ENCODE data around the gene PPM1M.

PPM1M gene

DNA sequence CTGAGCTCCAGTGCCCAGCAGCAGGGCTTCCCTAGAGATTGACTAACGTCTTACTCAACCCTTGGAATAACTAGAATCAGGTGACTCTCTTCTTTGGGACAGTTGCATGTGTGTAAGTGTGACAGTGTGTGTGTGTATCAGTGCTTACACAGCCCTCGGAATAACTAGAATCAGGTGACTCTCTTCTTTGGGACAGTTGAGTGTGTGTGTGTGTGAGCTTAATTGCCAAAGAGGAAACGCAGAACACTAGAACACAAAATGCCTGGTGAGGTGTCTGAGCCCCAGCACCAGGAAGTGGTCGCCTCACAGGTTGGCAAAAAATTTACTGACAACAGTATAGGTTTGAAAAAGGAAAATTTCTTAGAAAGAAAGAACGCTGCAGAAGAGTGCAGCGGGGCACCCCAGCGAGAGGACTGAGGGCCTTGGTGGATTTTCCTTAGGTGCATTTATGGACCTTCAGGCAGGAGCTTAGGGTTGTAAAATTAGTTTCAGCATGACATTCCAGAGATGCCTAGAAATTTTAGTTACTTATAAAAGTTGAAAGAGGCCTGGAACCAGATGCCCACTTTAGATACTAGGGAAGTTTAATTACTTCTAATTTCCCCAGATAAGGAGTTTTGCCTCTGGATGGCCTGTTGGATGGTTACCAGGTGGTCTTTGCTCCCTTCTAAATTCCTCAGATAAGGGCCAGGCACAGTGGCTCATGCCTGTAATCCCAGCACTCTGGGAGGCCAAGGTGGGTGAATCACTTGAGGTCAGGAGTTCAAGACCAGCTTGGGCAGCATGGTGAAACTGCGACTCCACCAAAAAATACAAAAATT lies 36.6 kb downstream of the PPM1M start:
- TF ChIP-seq, protein P1, sequence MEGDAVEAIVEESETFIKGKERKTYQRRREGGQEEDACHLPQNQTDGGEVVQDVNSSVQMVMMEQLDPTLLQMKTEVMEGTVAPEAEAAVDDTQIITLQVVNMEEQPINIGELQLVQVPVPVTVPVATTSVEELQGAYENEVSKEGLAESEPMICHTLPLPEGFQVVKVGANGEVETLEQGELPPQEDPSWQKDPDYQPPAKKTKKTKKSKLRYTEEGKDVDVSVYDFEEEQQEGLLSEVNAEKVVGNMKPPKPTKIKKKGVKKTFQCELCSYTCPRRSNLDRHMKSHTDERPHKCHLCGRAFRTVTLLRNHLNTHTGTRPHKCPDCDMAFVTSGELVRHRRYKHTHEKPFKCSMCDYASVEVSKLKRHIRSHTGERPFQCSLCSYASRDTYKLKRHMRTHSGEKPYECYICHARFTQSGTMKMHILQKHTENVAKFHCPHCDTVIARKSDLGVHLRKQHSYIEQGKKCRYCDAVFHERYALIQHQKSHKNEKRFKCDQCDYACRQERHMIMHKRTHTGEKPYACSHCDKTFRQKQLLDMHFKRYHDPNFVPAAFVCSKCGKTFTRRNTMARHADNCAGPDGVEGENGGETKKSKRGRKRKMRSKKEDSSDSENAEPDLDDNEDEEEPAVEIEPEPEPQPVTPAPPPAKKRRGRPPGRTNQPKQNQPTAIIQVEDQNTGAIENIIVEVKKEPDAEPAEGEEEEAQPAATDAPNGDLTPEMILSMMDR (IDR thresholded peaks at IDR 0.05), result no peak

DNA sequence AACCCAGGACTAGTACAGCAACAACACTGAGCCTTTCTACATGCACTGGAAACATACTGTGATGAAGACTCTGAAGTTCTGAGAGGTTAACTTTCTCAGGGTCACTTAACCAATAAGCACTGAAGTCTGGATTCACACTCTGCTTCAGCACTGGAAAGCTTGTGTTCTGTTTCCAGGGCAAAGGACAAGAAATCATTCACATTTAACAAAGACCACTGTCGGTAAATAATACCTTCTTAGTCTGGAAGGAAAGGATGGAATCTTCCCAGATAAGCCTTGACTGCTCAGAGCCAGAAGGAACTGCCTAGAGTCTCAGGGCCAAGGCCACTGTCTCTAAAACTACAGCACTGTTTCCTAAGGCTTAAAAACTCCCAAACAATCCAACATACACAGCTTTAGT lies 37.7 kb downstream of the PPM1M start:
- TF ChIP-seq, protein P1 (IDR thresholded peaks at IDR 0.05), result no peak

DNA sequence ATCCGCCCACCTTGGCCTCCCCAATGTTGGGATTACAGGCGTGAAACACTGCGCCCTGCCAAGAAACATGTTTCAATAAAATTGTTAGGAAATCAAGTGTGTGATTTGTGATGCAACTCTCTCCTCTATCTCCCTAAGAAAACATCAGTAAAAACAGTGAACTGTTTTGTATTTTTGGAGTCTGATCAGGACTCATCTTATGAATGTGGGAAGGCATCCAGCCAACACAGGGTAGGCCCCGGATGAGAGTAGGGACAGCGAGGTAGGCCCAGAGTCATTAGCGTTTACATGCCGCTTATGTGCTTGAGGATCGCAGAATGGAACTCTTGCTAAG lies 41.2 kb downstream of the PPM1M start:
- TF ChIP-seq, protein P1 (IDR thresholded peaks at IDR 0.05), result no peak

DNA sequence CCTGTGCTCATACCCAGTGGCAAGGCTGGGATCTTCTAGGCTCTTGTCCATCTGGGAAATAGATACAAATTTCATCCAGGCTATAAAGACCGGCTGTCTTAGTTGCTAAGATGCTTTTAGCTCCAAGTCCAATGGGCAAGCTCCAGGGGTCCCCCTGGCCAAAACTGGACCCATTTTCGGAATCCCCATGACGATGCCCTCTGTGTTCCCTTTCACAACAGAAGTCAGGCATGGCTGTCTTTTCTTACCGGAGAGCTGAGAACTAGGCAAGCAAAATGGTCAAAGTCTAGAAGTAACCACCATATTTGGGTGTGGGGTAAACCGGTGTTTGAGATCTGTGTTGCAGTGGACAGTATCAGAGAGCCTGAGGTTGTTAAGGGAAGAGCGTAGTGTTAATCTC lies 43.1 kb downstream of the PPM1M start:
- TF ChIP-seq, protein P1 (IDR thresholded peaks at IDR 0.05), result no peak

DNA sequence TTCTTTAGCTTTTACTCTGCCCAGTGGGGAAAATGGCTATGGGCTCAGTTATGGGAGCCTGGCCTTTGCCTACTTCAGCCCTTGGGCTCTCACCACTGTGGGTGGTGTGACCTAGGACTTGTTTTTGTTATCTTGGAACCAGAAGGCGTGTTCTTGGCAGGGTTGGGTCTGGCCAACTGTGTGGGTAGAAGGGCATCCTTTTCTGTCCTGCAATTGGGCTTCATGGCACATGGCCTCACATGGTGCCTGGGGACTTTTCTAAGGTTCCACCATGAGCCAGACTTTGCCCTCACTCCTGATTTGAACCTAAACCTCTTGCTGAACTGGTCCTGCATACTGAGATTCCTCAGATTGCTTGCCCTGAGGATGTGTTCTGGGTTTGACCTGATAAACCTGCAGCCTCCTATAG lies 43.8 kb downstream of the PPM1M start:
- TF ChIP-seq, protein P1 (IDR thresholded peaks at IDR 0.05), result no peak

DNA sequence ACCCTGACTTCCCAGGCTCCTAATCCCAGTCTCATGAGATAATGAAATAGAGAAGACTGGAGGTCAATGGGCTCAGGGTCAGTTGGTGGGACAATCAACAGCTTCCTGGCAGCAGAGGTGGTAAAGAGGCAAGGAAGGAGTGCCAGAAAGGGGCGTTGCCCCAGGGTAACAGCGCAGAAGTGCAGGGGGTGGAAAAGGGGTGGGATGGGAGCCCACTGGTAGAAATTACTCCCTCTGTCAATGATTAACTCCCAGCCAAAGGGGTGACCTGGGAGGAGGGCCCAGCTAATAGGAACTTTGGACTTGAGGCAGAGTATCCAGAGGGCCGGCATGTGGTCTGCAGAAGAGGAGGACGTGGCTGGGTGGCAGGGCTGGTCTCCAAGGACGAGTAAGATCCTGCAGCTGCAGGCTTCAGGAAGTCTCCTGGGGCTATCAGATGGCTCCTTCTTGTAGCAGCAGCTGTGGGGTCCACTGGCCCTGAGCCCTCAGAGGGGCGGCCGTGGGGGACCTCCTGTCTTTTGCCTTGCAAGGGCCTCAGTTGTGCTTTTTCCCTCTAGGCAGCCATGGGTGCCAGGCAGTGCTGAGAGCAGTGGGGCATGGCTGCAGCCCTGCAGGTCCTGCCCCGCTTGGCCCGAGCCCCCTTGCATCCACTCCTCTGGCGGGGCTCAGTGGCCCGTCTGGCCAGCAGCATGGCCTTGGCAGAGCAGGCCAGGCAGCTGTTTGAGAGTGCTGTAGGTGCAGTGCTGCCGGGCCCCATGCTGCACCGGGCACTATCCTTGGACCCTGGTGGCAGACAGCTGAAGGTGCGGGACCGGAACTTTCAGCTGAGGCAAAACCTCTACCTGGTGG lies 44.4 kb downstream of the PPM1M start:
- TF ChIP-seq, protein P1 (IDR thresholded peaks at IDR 0.05), result no peak

DNA sequence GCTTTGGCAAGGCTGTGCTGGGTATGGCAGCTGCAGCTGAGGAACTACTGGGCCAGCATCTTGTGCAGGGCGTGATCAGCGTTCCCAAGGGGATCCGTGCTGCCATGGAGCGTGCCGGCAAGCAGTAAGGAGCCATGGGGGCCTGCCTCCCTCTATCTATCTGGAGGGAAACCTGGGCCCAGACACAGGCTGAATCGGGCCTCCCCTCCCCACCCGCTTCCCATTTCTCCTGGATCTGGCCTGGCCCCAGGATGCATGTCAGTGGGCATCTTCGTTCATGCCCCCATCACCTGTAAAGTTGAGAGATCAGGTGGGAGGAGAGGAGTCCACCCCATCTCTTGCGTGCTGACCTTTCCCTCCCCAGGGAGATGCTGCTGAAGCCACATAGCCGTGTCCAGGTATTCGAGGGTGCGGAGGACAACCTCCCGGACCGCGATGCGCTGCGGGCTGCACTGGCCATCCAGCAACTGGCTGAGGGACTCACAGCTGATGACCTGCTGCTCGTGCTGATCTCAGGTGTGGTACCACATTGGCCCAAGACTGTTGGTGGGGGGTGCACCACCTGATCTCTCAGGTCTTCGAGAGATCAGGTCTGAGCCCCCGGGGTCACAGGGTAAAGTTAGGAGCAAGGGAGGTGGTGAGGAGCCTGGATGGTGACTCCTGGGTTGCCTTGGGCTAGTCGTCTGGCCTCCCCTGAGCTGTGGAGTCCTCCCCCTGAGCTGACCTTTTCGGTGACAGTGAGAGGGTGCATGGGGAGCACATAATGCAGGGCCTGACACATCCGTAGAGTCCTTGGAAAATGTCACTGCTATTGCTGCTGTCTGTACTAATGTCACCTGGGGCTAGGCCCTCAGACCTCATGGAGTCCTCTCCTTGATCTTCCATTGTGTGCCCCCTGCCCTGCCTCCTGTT lies 45.3 kb downstream of the PPM1M start:
- TF ChIP-seq, protein P1 (IDR thresholded peaks at IDR 0.05), result no peak
